Occipital lobe (tissue), 2 donors: Measurements from ENCODE around the gene GMDS. TPM values are rescaled to one million over a fixed set of nuclear protein-coding genes. Genes with fewer than 3 reads are reported as not detected.
"Not testable (repeated sequence)": the region's sequence is repeated elsewhere in the genome, so short reads cannot be mapped to it uniquely, and the experiment has no call there.

Experiments used
- DNase-seq: peaks from one replicate; lab custom pipeline; 2025; lab: John Stamatoyannopoulos, UW
- total RNA-seq: library from RNA; depleted of rRNA; stranded (reverse); fragments of >200 nt; gene quantifications from one replicate; pipeline ENCODE4 v1.2.3, GENCODE V29; 2014

Gene GMDS
- total RNA-seq, 1 donor from 2014 or later = 6.1 TPM

- no peak for DNase-seq
These were observed 547.6 kb downstream of the GMDS start for GRCh38 chr6:1697688-1698351.

DNA sequence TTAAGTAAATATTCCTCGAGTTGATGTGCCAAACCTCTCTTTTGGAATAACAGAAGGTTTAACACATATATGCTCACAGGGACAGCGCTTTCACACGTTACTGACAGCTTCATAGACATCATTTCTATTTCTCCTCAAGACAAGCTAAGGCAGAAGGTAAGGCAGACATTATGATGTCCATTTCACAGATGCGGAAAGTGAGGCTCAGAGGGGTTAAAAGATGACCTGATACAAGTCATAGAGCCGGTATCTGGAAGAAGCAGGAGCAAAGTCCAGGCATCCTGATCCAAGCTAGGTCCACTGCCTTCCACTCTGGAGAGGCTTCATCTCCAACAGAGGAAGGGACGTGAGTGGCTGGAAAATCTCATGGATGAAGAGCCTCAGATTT lies 548.9 kb downstream of the GMDS start:
- no peak for DNase-seq

- DNase-seq = no peak
These were observed 549.6 kb downstream of the GMDS start for GRCh38 chr6:1695546-1696462.

GRCh38 chr6:1691828-1692227 lies 553.6 kb downstream of the GMDS start:
- DNase-seq = not testable (repeated sequence)

- DNase-seq = not testable (repeated sequence)
These were observed 554.7 kb downstream of the GMDS start for GRCh38 chr6:1690656-1691055.

- DNase-seq = no peak
These were observed 556.3 kb downstream of the GMDS start for GRCh38 chr6:1689141-1689540.

DNA sequence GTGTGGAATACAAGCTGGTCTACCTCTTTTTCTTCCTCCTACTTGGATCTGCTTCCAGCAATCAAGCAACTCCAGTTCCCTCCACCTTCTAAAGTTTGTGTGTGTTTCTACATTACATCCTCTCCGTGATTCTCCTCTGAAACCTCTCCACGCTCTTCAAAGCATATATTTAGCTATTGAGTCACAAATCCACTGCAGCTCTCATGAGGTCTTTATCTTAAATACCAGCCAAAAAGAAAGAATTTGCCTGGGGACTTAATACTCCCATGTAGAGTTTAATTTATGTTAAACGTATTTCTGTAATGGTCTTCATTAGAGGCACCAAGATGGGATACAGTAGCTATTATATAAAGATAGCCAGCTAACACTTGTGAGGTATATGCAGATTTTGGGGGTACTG lies 557.0 kb downstream of the GMDS start:
- DNase-seq = no peak

GRCh38 chr6:1687402-1687801 lies 558.0 kb downstream of the GMDS start:
- no peak for DNase-seq

DNA sequence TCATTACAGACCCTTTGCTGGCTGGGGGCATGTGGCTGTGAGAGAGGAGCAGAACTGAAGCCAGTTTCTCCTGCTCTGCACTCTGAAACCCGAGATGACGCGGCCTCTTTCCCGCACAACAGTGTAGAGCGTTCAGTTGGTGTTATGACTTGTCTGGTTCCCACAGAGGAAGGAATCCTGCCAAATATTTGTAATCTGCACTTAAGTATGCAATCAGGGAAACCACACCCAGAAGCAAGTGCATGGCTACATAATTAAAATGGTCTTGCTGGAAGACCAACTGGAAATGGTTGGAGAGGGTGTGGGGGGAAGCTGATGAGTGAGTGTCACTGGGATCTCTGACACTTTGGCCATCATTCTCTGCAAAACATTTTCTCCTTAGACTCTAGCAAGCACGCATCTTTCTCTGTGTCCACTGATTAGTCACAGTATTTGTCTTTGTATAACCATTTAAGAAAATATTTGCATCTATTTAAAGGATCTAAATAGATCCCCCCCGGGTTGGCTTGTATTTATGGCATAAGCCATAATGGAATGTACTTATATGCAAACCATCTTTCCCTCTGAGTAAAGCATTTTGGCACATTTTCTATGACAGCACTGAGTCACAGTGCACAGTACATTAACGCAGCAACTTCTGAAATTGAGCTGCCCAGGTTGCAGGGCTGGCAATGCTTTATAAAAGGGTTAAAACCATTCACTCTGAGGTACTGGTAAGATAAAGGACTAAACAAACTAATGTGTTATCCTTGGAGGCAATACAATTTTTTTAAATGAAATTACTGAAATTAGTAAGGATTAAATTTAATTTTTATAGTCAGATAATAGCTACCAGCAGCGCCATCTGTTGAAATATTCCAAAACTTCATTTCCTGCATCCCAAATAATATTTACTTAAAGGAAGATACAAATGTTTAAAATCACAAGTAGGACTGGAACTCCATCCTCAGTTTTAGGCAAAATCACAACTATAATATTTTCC lies 559.0 kb downstream of the GMDS start:
- DNase-seq = no peak

GRCh38 chr6:1679688-1680068 lies 565.7 kb downstream of the GMDS start:
- DNase-seq = no peak

- DNase-seq = no peak
These were observed 566.2 kb downstream of the GMDS start for GRCh38 chr6:1679031-1679687.

DNA sequence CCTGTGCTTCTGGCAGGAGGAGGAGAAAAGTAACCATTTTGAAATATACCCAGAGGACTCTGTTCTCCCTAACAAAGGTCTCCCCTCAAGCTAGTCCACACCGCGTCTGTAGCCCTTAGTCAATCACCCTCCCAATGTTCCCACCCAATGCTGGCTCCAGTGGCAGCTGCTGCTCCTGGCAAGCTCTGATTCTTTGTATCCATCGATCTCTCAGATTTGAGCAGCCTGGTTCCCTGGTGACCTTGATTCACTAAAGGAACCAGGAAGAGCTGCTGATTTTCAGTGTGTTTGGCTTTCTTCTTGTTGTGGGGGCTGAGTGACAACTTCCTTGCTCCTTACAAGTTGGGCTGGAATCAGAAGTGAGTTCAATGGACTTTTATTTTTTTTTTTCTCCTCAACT lies 567.2 kb downstream of the GMDS start:
- DNase-seq = no peak

GRCh38 chr6:1672379-1672778 lies 573.0 kb downstream of the GMDS start:
- DNase-seq = no peak

GRCh38 chr6:1670711-1671462 lies 574.5 kb downstream of the GMDS start:
- DNase-seq = no peak

- DNase-seq = no peak
These were observed 575.4 kb downstream of the GMDS start for GRCh38 chr6:1669996-1670395.

DNA sequence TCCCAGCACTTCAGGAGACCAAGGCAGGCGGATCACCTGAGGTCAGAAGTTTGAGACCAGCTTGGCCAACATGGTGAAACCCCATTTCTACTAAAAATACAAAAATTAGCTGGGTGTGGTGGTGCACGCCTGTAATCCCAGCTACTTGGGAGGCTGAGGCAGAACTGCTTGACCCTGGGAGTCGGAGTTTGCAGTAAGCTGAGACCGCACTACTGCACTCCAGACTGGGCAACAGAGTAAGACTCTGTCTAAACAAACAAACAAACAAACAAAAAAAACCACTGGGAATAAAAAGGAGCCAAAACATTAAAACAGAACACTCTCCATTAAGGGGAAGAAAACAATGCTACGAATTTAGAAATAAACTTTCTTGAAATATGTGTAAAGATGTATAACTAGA lies 576.9 kb downstream of the GMDS start:
- not testable (repeated sequence) for DNase-seq

- DNase-seq = no peak
These were observed 577.6 kb downstream of the GMDS start for GRCh38 chr6:1667805-1668175.

GRCh38 chr6:1667012-1667804 lies 578.2 kb downstream of the GMDS start:
- no peak for DNase-seq

- DNase-seq = no peak
These were observed 580.2 kb downstream of the GMDS start for GRCh38 chr6:1665214-1665613.

DNA sequence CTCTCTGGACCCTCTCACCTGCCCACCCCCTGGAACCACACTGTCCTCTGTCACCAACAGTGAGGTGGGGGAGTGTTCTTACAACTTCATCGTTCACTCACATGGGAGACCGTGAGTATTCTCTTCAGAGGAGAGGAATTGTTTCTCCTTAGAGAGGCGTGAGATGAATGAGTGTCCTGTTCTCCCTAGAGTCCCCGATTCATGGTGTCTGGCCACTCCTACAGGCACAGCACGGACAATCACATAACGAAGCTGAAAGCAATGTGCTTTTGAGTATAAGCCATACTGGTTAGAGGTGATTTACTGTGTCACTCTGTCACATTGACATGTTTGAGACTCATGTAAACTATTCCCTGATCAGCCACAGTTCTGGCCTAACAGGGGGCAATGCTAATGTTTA lies 581.1 kb downstream of the GMDS start:
- no peak for DNase-seq
